Stimulated activated CD4-positive, alpha-beta T cell treated with anti-CD3 and anti-CD28 coated beads, Interleukin-2, amount 100 ng/mL, for 48 hours (primary cell): ENCODE results near the gene ARHGEF11.
"Not testable (repeated sequence)": the region's sequence is repeated elsewhere in the genome, so short reads cannot be mapped to it uniquely, and the experiment has no call there.

Experiments
- DNase-seq, 2 donors: peaks; one replicate each; pipeline ENCODE4 v3.0.0-alpha.2; 2020

The ARHGEF11 gene

GRCh38 chr1:156927215-156928042 is 118.1 kb downstream of the ARHGEF11 start:
- DNase-seq, result peak; percentile 64 to 66

- not testable (repeated sequence) for DNase-seq
These were observed 118.8 kb downstream of the ARHGEF11 start for GRCh38 chr1:156926695-156927094.

DNA sequence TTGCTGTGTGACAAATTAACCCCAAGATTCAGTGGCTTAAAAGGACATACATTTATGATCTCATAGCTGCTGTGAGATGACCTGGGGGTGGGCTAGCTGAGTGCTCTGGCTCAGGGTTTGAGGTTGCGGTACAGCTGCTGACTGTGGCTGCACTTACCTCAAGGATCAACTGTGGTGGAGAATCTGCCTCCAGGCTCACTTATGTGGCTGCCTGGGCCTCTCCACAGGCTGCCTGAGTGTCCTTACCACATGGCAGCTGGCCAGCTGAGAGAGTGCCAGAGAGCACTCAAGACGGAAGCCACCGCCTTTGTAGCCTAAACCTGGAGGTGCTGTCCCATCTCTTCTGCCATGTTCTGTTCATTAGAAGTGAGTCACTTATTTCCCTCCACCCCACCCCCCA is 119.4 kb downstream of the ARHGEF11 start:
- peak; percentile 39 to 40 for DNase-seq

DNA sequence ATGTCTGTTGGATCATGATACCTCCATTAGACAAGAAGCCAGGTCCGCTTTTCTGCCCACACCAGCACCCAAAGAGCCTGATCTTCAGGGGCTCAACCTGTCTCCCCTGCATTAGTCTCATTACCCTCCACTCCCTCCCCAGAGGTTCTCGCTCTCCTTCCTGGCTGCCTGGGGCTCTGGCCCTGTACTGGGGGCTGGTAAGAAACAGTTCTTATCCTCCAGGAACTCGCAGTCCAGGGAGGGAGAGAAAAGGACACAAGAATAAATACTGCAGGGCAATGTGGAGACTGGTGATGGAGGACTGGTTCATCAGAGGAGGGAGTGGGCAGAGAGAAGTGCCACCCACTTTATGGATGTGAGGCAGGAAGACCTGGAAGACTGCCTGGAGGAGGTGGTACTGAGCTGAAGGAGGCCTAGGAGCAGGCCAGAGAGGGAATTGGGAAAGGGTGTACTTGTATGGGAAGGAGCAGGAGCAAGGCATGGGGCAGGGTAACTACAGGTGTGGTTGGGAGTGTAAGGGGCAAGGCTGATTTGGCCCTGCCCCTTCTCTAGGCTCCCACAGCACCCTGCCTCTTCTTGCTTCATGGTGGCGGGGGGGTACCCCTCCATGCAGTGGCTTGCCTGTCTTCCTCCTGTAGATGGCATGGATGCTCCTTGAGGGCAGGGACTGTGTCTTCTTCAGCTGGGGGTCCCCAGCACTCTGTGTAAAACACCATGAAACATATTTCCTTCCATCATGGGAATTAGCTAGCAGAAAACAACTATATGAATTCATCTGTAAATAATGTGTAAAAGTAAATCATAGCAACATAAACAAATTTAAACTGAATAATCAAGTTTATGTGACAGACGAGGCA is 120.2 kb downstream of the ARHGEF11 start:
- no peak for DNase-seq

GRCh38 chr1:156924478-156925153 is 120.9 kb downstream of the ARHGEF11 start:
- DNase-seq, result no peak

- DNase-seq, result no peak
These were observed 121.7 kb downstream of the ARHGEF11 start for GRCh38 chr1:156923670-156924477.

DNA sequence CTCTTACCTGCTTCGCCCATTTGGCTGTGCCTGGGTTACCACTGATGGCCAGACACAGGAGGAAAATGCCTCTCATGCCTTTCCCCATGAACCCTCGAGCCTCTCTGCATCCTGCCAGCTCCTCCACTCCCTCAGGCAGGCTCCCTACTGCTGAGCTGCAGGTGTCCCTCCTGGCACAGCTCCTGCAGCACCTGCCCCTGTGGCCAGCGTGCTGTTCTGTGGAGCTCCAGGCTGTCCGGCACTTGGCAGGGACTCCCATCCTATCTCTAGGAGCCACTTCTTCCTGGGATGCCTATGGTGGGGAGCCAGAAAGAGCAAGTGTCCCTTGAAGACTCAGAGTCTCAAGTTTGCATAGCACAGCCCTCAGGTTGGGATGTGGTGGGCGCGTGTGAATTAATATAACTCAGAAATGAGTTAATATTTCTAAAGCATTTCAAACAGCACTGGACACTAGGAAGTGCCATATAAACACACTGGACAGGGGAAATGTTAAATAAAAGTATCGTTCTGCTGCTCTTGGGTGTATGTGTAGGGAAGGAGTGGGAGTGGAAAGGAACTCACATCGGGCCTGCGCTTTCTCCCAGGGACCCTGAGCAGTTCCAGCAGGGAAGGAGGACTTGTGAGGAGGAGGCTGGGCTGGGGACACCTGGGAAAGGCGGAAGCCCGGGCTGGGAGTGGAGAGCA is 122.4 kb downstream of the ARHGEF11 start:
- no peak for DNase-seq

- DNase-seq, result no peak
These were observed 124.5 kb downstream of the ARHGEF11 start for GRCh38 chr1:156921053-156921529.

DNA sequence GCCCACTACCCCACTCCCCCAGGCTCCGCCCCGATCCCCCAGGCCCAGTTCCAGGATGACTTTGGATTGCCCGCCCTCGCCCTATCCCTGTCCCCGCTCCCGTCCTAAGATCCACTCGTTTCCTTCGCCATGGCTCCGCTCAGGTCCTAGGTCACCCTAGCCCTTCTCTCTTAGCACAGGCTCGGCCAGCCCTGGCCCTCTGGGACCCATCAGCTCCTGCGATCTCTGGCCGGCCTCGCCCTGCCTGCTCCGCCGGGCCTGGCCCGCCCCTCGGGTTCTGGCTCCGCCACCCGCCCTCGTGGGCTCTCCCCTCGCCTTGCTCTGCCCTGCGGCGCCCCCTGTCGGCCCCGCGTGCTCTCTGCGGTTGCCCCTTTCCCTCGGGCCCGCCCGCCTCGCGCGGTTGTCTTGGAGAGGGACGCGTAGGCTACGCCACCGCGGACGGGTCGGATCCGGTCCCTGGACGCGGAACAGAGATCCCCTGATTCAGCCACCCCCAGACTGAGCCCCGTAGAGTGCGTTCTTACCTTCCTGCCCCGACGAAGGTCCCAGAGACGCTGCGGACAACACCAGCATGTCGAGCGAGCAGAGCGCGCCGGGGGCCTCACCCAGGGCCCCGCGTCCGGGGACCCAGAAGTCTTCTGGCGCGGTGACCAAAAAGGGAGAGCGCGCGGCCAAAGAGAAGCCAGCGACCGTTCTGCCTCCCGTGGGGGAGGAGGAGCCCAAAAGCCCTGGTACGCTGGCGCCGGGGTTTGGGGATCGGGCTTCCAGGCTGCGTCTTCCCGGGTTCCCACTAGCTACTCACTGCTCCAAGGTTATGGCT is 125.1 kb downstream of the ARHGEF11 start, which contains the start of gene LRRC71:
Gene LRRC71 (plus strand): TSS at position 400 of the 820 bp plus-strand sequence. CDS start 172 bp downstream, at position 572.
- DNase-seq, result peak; percentile 70 to 80

DNA sequence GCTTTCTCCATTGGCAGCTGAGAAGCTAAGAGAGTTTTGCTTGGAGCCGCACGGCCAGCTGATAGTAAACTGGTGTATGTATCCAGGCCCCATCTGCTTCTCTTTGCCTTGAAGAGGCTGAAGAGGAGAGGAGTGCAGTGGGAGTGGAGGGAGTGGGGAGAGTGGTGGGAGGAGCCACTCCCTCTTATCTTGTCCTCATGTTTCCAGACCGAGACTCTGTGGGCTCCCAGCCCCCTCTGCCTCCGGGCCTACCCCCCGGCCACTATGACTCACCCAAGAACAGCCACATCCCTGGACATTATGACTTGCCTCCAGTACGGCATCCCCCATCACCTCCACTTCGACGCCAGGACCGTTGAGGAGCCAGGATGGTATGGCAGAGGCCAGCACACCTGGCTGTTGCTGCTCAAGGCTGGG is 131.1 kb downstream of the ARHGEF11 start:
- DNase-seq, result no peak

DNA sequence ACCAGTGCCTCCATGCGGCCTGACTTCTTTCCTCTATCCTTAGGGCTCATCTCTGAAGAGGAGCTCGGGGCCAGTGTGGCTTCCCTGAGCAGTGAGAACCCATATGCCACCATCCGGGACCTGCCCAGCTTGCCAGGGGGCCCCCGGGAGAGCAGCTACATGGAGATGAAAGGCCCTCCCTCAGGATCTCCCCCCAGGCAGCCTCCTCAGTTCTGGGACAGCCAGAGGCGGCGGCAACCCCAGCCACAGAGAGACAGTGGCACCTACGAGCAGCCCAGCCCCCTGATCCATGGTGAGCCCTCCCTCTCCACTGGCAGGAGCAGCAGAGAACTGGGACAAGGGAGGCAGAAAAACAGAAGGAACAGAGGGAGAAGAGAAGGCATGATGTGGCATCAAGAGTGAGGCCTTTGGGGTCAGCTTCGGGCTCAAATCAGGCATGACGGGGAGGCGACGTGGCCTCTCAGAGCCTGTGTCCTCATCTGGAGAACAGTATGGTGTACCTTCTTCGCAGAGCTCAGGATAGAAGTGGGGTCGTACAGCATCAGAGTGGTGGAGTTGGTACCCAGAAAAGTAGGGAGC is 131.6 kb downstream of the ARHGEF11 start:
- DNase-seq, result no peak

- DNase-seq, result no peak
These were observed 132.4 kb downstream of the ARHGEF11 start for GRCh38 chr1:156912861-156913808.

DNA sequence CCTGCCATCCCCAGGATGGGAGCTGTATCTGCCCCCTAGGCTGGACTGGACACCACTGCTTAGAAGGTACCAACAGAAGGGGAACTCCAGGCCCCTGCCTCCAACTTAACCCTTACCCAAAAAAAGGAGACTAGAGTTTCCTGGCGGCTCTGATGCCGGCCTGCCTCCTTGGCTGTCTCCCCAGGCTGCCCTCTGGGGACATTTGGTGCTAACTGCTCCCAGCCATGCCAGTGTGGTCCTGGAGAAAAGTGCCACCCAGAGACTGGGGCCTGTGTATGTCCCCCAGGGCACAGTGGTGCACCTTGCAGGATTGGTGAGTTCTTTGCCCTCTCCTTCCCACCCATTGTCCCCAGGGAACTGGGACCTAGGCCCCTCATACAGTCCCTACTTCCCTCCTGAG is 133.2 kb downstream of the ARHGEF11 start:
- DNase-seq, result no peak

GRCh38 chr1:156911577-156912298 is 133.8 kb downstream of the ARHGEF11 start:
- no peak for DNase-seq

DNA sequence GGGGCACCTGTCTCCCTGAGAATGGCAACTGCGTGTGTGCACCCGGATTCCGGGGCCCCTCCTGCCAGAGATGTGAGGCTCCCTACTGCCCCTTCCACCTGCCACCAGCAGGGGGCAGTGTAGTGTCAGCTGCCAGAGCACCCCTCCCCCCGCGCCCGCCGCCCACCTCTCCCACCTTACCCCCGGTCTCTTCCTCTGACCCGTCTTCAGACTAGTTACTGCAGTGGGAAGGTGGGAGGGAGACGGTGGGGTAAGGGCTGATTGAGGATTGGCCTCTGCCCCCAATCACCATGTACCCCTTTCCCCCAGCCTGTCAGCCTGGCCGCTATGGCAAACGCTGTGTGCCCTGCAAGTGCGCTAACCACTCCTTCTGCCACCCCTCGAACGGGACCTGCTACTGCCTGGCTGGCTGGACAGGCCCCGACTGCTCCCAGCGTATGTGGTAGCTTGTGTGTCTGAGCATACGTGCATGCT is 135.2 kb downstream of the ARHGEF11 start:
- peak; percentile 65 to 71 for DNase-seq

GRCh38 chr1:156909671-156910070 is 135.9 kb downstream of the ARHGEF11 start:
- DNase-seq, result no peak

DNA sequence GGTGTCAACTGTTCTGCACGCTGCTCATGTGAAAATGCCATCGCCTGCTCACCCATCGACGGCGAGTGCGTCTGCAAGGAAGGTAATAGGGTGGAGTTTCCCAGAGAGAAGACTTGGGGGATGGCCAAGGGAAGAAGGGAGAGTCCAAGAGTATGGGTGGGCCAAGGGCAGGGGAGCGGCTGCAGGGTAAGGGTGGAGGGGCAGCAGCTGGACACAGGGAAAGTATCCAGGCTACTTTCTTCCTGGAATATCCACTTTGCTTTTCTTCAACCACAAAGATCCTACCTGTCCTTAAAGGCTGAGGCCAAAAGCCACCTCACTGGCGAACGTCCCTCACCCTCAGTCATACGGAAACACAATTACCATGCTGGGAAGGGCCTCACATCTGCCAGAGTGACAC is 136.6 kb downstream of the ARHGEF11 start:
- DNase-seq, result no peak

DNA sequence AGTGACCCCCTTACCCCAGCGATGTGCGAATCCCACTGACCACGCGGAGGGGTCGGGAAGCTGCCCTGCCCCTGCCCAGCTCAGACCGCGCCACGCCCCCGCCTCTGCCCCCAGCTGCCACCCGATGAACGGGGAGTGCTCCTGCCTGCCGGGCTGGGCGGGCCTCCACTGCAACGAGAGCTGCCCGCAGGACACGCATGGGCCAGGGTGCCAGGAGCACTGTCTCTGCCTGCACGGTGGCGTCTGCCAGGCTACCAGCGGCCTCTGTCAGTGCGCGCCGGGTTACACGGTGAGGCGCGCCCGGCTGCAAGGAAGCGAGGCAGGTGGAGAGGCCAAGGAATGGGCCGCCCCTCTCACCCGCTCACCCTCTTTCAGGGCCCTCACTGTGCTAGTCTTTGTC is 137.0 kb downstream of the ARHGEF11 start:
- DNase-seq, result no peak
